IMR-90 (cell line): ENCODE data around the gene NTM. TPM values are rescaled to one million over a fixed set of nuclear protein-coding genes. Genes with fewer than 3 reads are reported as not detected.
A peak's percentile ranks its signal among the peaks of the same experiment; 100 is the strongest.

Source experiments
- ATAC-seq: fragments of 200-7000 bp; cut with Tn5 transposase; 2 replicates; pipeline ENCODE4 v1.9.1; 2020; ENCODE audit warnings: low read depth, mild to moderate bottlenecking, moderate library complexity
- BruUV-seq: library from RNA; stranded (reverse); fragments of 400-500 nt; replicated peaks from 2 replicates; lab custom pipeline; 2021; lab: Mats Ljungman, UMichigan
- CTCF ChIA-PET: fragments of 300-600 bp; formaldehyde crosslinking; extraction: SDS; loops from one replicate; lab custom pipeline; 2021; ENCODE audit warnings: antibody characterized with exemption; lab: Yijun Ruan, JAX
- POLR2A ChIA-PET: fragments of 300-600 bp; sonication (Branson Sonifier 250); formaldehyde crosslinking; loops from one replicate; lab custom pipeline; 2022; ENCODE audit warnings: antibody characterized with exemption; ENCODE audit not compliant: unreplicated experiment; lab: Charles Lee
- DNase-seq: peaks from one replicate; pipeline ENCODE4 v3.0.0; 2013
- H2AFZ ChIP-seq: replicated peaks from 2 replicates; pipeline ENCODE3; 2013; ENCODE audit warnings: low read length, mild to moderate bottlenecking; ENCODE audit not compliant: poor library complexity
- H2AK5ac ChIP-seq: 2 replicates; pipeline ENCODE4 v1.6.1; 2013; ENCODE audit warnings: low read depth, low read length, inconsistent platforms
- H2AK9ac ChIP-seq: replicated peaks from 2 replicates; pipeline ENCODE3; 2013; ENCODE audit warnings: mild to moderate bottlenecking, low read depth, low read length, moderate library complexity; ENCODE audit not compliant: poor library complexity
- H2BK120ac ChIP-seq: 2 replicates; pipeline ENCODE4 v1.6.1; 2013; ENCODE audit warnings: low read depth, low read length, inconsistent platforms
- H2BK15ac ChIP-seq: 3 replicates; pipeline ENCODE4 v1.6.1; 2013; ENCODE audit warnings: low read depth, low read length, inconsistent platforms
- H2BK20ac ChIP-seq: 2 replicates; pipeline ENCODE4 v1.6.1; 2013; ENCODE audit warnings: low read depth, mild to moderate bottlenecking, inconsistent platforms, low read length, moderate library complexity
- H2BK5ac ChIP-seq: 2 replicates; pipeline ENCODE4 v1.6.1; 2013; ENCODE audit warnings: mild to moderate bottlenecking, low read depth, low read length, inconsistent platforms; ENCODE audit not compliant: poor library complexity, severe bottlenecking
- H3K14ac ChIP-seq: replicated peaks from 2 replicates; pipeline ENCODE4 v1.6.1; 2013; ENCODE audit warnings: low read depth, low read length, inconsistent platforms
- H3K18ac ChIP-seq: 2 replicates; pipeline ENCODE4 v1.6.1; 2013; ENCODE audit warnings: low read depth, low read length, control low read depth
- H3K23ac ChIP-seq: 2 replicates; pipeline ENCODE4 v1.6.1; 2013; ENCODE audit warnings: low read depth, low read length, inconsistent platforms
- H3K27ac ChIP-seq: 2 replicates; pipeline ENCODE4 v1.5.1; 2013; ENCODE audit warnings: mild to moderate bottlenecking, control low read depth, low read length; ENCODE audit not compliant: insufficient read depth
- H3K27me3 ChIP-seq: 2 replicates; pipeline ENCODE4 v1.6.1; 2013; ENCODE audit warnings: low read length; ENCODE audit not compliant: control insufficient read depth, insufficient read depth
- H3K36me3 ChIP-seq: 2 replicates; pipeline ENCODE4 v1.6.1; 2013; ENCODE audit warnings: low read length, mixed read lengths; ENCODE audit not compliant: control insufficient read depth, insufficient read depth
- H3K4ac ChIP-seq: 2 replicates; pipeline ENCODE4 v1.6.1; 2013; ENCODE audit warnings: low read depth, low read length, inconsistent platforms
- H3K4me1 ChIP-seq: 2 replicates; pipeline ENCODE4 v1.6.1; 2013; ENCODE audit warnings: low read length, mixed read lengths; ENCODE audit not compliant: control insufficient read depth, insufficient read depth
- H3K4me2 ChIP-seq: 2 replicates; pipeline ENCODE4 v1.6.1; 2013; ENCODE audit warnings: low read depth, mild to moderate bottlenecking, control low read depth, low read length, moderate library complexity
- H3K4me3 ChIP-seq: 2 replicates; pipeline ENCODE4 v1.5.1; 2013; ENCODE audit warnings: low read depth, mild to moderate bottlenecking, control low read depth, low read length, moderate library complexity; ENCODE audit not compliant: insufficient read depth
- H3K56ac ChIP-seq: 2 replicates; pipeline ENCODE4 v1.6.1; 2013; ENCODE audit warnings: low read length, inconsistent platforms; ENCODE audit not compliant: insufficient read depth; ENCODE audit errors: extremely low read depth
- H3K79me1 ChIP-seq, 2 experiments: 2 replicates each; pipeline ENCODE4 v1.6.1; 2013; ENCODE audit warnings: low read length in 2 of 2, inconsistent platforms in 1 of 2, low read depth in 1 of 2
- H3K9ac ChIP-seq: 2 replicates; pipeline ENCODE4 v1.6.1; 2013; ENCODE audit warnings: low read depth, low read length, control low read depth
- H3K9me1 ChIP-seq: 2 replicates; pipeline ENCODE4 v1.6.1; 2013; ENCODE audit warnings: low read length, inconsistent platforms; ENCODE audit not compliant: insufficient read depth
- H3K9me3 ChIP-seq: 2 replicates; pipeline ENCODE4 v1.6.1; 2013; ENCODE audit warnings: low read length; ENCODE audit not compliant: control insufficient read depth, insufficient read depth
- H4K20me1 ChIP-seq: 2 replicates; pipeline ENCODE4 v1.6.1; 2013; ENCODE audit warnings: low read length, inconsistent platforms; ENCODE audit not compliant: insufficient read depth
- H4K5ac ChIP-seq: 2 replicates; pipeline ENCODE4 v1.6.1; 2013; ENCODE audit warnings: mild to moderate bottlenecking, low read depth, low read length, control low read depth
- H4K8ac ChIP-seq, 2 experiments: 2 replicates each; pipeline ENCODE4 v1.6.1; 2013; ENCODE audit warnings: low read depth in 2 of 2, low read length in 2 of 2, control low read depth in 1 of 2, inconsistent platforms in 1 of 2
- H4K91ac ChIP-seq: 2 replicates; pipeline ENCODE4 v1.6.1; 2013; ENCODE audit warnings: low read depth, low read length, inconsistent platforms; ENCODE audit not compliant: insufficient read depth
- FOS ChIP-seq: fragments of 150-350 bp; IDR thresholded peaks from 2 replicates; pipeline ENCODE4 v1.6.1; 2016; ENCODE audit warnings: low read depth, low read length
- MAZ ChIP-seq: IDR thresholded peaks from 2 replicates; pipeline ENCODE4 v1.6.1; 2012; ENCODE audit warnings: low read depth, mild to moderate bottlenecking, low read length, improper control_type of control experiment, moderate library complexity, borderline replicate concordance
- MXI1 ChIP-seq: IDR thresholded peaks from 2 replicates; pipeline ENCODE4 v1.6.1; 2012; ENCODE audit warnings: low read depth, mild to moderate bottlenecking, low read length, moderate library complexity, borderline replicate concordance
- WGBS, 2 experiments: methylation state at CpG; one replicate each; pipeline versions ENCODE4 v1.1.5 to v1.1.7; 2013; ENCODE audit warnings: missing lambda C conversion rate in 2 of 2; ENCODE audit not compliant: insufficient read length in 1 of 2; ENCODE audit errors: extremely low coverage in 2 of 2; 5-methylcytosine and 5-hydroxymethylcytosine counted together
- dilution Hi-C: fragments of 300-500 bp; cut with HindIII; formaldehyde crosslinking; loops from one replicate; pipeline ENCODE4 v1.14.3; 2018; ENCODE audit warnings: low sequenced_read_pairs; ENCODE audit not compliant: unreplicated experiment
- in situ Hi-C: fragments of 300-500 bp; cut with MboI; formaldehyde crosslinking; loops from 3 replicates; pipeline ENCODE4 v1.14.3; 2019; ENCODE audit warnings: low sequenced_read_pairs, inconsistent platforms, mixed read lengths
- intact Hi-C: fragments of 100-400 bp; cut with micrococcal nuclease; formaldehyde crosslinking; loops from 2 replicates; pipeline ENCODE4 v1.10.0; 2022
- polyA plus RNA-seq, 3 experiments: library from polyadenylated mRNA; depleted of rRNA; stranded (reverse); fragments of >200 nt; gene quantifications; 2 replicates each; pipeline ENCODE4 v1.2.3, GENCODE V29; 2012; ENCODE audit warnings: low replicate concordance in 1 of 3
- total RNA-seq: library from RNA; depleted of rRNA; stranded (reverse); fragments of >200 nt; gene quantifications from 2 replicates; pipeline ENCODE4 v1.2.3, GENCODE V29; 2012

The NTM gene
- total and polyA plus RNA-seq, 2 of the 4 experiments (the other 2 are of a cell fraction): 19.5 to 25.5 TPM

DNA sequence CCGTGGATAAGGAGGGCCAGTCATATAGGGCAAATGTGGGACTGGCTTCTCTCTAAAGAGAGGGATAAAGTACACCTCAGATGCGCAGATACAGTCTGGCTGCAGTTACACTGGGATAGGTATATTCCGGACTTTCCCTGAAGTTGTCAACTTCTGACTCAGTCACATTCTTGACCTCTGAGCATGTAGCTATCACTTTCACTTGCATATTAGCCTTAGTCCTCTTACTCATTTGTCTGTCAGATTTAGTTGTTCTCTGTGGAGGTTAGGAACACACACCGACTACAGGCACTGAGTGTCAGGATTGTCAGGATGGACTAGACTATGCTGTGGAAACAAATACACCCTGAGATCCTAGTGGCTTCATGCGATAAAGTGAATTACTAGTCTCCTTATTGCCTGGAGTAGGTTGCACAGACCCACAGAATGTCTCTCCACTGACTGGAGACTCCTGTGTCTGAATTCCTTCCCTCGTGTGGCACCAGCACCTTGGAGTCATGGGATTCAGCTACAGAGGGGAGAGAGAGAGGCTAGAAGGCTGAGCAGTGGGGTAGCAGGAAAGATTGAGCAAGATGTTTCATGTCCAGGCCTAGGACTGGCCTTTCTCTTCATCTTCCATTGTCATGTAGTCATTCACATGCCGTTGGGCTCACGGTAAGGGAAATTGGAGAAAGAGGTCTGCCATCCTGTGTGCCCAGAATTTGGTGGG lies 654.3 kb downstream of the NTM start:
- H3K9me3 ChIP-seq: no peaks in the 10 kb centered on the region
- BruUV-seq: no TSS peak
- dilution Hi-C loops: no loop called here

More for the DNA sequence above, 654.3 kb downstream of the NTM start:
- Histone ChIP-seq H4K91ac (peak overlapping the region; percentile 53), H2BK120ac (peak overlapping the region; percentile 82), H4K8ac (peak overlapping the region in 1 of 2 experiments; percentile 37; a peak in 2 of 4 replicates), H3K4me1 (peaks cover 20% of the 10 kb centered on the region), H2BK15ac (peak overlapping the region; percentile 9; the same call in 2 of the 3 replicates), H3K4ac (peak overlapping the region; percentile 80), H2AK5ac (peak overlapping the region; percentile 73), H3K14ac (peak overlapping the region; percentile 67), H4K5ac (peak overlapping the region; percentile 62), H3K56ac (no peak overlapping the region), H2BK5ac (peak overlapping the region; percentile 72), H2AK9ac (peak overlapping the region; percentile 33), H3K36me3 (no peaks in the 10 kb centered on the region), H3K4me3 (no peak overlapping the region), H3K9ac (no peak overlapping the region), H2AFZ (peak overlapping the region; percentile 39), H3K18ac (peak overlapping the region; percentile 43), H3K23ac (peak overlapping the region; percentile 44), H3K9me1 (peaks cover 5% of the 10 kb centered on the region), H3K79me1 (peaks cover 11 to 31% of the 10 kb centered on the region in 2 experiments), H2BK20ac (peak overlapping the region; percentile 56), H3K27me3 (no peaks in the 10 kb centered on the region), H3K27ac (peak overlapping the region; percentile 2; the same call in 1 of the 2 replicates), H3K4me2 (peak overlapping the region; percentile 23), H4K20me1 (no peaks in the 10 kb centered on the region)
- TF ChIP-seq MAZ (no peak), FOS (peak; percentile 68), MXI1 (no peak)
- 40% methylated on average over 1 of the region's 8 CpGs; no CpG with 5 or more reads in 1 of the 2 experiments for whole genome bisulfite sequencing, 2 experiments
- in situ Hi-C loops (no loop called here), intact Hi-C loops (no loop called here)
- ChIA-PET CTCF (no interaction called here), POLR2A (no interaction called here)
- DNase-seq (peak; percentile 89), ATAC-seq (peak; percentile 82)
